Left lobe of liver (tissue), 2 donors: ENCODE data around the gene C1orf167. TPM values are rescaled to one million over a fixed set of nuclear protein-coding genes. Genes with fewer than 3 reads are reported as not detected.

Source experiments
- ATAC-seq: fragments of 200-7000 bp; cut with Tn5 transposase; one replicate; pipeline ENCODE4 v1.9.1; 2020; ENCODE audit warnings: mild to moderate bottlenecking, moderate library complexity
- DNase-seq: peaks from one replicate; pipeline ENCODE4 v3.0.0-alpha.2; 2020; ENCODE audit warnings: low spot score
- total RNA-seq: library from RNA; stranded (reverse); gene quantifications from one replicate; pipeline ENCODE4 v1.2.1, GENCODE V29; 2021
- donor health status: DM: no; HTN: no; CAD: no; lungs with moderate emphysema.
- donor health status: DM: no; HTN: yes; CAD: no.

C1orf167 gene
- total RNA-seq, 1 donor from 2014 or later: not detected

GRCh38 chr1:11797525-11798216 lies 35.7 kb downstream of the C1orf167 start:
- DNase-seq: peak; percentile 51
- ATAC-seq: peak; percentile 46

DNA sequence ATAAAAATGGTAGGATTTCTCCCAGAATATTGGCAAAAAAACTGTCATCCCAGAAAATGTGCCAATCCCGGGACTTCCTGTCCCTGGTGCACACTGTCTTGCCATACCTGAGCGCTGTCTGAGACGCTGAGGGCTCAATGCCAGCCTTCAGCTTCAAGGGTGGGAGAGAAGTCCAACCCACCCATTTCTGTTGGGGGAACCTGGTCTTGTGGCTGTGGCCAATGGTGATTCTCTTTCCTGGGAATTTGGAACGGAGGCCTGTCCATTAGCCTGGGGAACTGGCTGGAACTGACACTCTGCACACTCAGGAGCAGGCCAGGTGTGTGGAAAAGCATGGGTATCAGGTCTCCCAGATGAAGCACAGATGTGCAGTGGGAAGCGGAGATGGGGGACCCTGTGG lies 37.1 kb downstream of the C1orf167 start:
- DNase-seq (no peak), ATAC-seq (no peak)

DNA sequence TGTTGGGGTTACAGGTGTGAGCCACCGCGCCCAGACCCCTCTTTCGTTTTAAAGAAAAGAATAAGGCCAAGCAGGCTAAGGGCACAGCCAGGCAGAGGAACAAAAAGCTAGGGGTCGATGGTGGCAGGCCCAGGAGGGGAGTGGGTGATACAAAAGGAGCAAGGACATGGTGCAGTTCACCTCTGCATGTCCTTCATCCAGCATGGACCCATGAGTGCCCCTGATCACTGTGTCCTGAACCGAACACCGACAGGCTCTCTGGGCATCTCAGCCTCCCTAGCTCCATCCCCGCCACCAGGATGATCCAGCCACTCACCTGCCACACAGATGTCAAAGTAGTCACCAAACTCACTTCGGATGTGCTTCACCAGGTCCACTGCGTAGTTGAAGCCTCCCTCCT lies 37.9 kb downstream of the C1orf167 start:
- DNase-seq (no peak), ATAC-seq (no peak)

DNA sequence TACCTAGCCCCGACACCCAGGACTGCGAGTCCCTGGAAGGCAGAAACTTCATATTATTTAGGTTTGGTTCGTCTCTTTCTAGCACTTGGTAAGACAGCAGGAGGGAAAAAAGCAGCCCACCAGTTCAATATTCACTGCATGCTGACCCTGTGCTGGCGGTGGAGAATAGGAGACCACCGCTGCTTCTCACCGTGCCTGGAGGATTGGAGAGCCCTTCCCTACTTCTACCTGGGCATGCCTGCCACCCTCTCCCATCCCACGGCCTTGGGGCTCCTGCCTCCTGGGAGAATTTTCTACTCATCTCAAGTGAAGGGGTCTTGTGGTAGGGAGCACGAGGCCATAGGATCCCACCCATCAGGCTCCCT lies 38.4 kb downstream of the C1orf167 start:
- DNase-seq (no peak), ATAC-seq (no peak)

DNA sequence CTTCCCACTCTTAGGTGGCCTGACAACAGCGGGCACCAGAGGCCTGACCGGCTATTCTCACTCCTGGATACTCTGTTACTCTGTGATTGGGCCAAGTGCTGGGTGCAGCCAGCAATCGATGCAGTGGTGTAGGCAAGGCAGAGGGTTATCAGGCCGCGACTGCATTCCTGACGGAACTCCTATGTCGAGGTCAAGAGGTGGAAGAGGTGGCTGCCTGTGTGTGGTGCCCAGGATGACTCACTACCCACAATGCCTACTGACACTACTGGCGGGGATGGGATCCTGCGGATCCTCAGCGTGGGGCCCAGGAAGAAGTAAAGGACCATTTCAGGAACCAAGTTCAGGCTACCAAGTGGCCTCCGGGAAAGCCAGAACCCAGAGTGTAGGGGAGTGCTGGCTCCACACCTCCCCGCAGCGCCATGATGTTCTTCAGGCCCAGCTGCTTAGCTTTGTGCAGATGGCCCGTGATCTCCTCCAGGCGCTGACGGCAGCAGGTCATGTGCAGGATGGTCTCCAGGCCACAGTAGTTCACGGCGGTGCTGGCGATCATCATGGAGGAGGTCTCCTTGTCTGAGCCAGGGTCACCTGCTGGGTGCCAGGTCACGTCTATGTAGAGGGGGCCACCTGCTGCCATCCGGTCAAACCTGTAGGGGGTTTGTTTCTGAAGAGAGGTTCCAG lies 38.9 kb downstream of the C1orf167 start:
- ATAC-seq (peak; percentile 44), DNase-seq (peak; percentile 80)

DNA sequence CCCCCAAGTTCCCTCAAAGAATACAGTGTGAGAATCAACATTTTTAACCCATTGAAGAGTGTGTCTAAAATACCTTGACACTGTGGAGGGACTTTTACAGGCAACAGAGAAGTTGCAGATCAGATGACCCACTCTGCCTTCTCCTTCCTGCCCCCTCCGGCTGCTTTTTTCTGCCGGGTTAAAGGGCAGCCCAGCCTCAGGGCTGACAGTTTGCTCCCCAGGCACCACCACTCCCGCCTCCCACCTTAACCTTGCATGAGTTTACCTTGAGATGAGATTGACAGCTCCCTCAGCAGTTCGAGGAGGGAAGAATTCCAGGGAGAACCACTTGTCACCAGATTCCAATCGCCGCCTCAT lies 40.6 kb downstream of the C1orf167 start:
- ATAC-seq: no peak
- DNase-seq: no peak

DNA sequence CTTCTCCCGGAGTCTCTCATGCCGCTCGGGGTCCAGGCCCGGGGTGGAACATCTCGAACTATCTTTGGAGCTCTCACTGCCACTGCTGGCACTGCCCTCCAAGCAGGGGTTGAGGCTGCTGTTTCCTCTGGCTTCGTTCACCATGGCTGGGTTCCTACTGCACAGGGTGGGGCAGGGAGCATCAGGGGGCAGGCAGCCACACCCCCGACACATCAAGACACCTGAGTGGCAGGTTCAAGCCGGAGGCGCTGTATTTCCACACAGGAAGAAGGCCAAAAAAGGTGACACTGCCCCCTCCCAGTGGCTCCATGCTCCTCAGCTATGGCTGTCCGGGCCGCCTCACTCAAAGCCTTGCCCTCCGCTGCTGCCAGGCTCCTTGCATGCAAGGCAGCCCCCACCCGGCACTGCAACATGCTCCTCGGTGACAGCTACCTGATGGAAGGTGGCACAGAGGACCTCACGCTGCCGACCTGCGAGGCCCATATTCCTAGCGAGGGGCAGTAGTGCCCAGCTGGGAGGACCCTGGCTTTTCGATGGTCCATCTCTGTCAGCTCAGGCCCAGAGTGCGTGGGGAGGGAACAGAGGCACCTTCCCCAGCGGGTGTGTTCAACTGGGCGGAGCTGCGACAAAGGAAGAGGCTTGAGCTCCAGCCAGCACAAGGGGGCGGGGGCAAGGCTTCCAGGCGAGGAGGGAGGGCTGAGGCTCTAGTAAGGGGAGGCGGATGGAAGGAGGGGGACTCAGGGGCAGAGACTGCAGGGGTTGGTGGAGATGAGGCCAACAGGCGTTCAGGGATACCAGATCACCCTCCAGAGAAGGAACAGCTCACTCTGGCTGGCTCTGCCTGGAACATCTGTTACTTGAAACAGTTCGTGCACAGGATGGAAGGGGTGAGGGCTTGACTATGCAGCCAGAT lies 41.2 kb downstream of the C1orf167 start:
- ATAC-seq: peak; percentile 6
- peak; percentile 76 for DNase-seq

GRCh38 chr1:11803924-11804665 lies 42.1 kb downstream of the C1orf167 start:
- ATAC-seq (peak; percentile 44), DNase-seq (peak; percentile 77)

DNA sequence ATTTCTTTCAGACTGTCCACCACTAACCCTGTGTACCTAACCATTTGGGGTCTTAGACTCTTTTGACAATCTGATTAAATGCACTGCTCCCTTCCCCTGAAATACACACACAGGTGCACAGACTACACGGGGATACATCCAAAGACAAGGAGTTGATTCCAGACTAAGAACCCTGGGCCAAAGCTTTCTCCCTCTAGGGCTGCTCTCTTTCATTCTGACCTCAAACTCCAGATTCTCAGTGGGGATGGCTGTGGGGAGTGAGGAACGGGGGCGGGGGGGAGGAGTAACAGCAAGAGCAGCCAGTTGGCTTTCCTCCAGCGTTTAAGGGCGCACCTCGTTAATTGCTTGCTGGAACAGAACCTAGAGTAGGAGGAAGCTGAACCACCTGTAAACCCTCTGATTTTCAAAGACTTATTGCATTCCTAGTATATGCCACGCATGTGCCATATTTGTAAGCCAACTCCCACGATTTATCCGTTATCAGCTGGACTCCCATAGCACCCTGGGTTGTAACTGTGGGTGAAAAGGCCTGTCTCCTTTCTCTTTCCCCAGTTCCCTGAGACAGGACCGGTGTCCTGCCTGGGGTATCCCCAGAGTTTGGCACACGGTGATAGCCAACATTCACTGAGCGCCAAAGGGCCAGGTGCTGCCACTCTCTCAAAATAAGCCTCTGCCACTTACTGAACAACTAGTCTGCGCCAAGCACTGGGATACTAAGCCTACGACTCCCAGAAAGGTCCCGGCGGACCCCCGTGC lies 42.9 kb downstream of the C1orf167 start:
- DNase-seq: no peak
- ATAC-seq: no peak

DNA sequence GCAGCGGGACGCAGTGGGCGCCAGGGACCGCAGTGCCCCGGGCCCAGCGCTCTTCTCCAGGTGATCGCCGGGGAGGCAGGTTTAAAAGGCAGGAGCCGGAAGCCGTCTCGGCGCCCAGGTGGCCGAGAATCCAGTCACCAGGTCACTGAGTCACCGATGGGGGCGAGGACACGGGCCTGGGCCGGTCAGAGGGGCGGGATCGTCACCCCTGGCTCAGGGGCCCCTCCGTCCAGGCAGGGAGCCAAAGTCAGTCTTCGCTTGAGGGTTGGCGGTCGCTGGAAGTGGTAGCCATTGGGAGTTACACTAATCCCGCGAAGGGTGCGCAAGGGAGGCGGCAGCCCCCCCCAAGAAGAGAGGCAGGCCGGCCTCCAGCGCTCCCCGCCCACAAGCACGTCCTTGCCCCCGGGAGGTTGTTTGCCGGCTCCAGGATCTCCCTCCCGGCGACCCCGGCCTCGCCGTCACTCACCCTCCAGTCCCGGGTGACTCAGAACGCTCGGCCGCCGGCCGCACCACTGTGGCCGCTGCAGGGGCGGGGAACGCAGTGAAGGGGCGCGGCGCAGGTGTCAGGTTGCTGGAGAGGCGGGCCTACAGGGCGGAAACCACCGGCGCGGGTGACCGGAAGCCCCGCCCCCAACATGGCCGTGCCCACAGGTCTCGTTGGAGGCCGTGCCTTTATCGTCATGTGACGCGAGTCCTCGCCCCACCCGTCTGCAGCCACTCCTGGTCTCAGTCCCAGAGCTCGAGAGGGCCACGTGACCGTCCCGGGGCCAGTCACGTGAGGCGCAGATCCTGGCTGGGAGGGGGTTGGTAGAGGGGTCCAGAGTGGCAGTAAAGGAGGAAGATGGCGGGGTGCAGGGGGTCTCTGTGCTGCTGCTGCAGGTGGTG lies 43.7 kb downstream of the C1orf167 start, which contains the start of the genes CLCN6 and MTHFR:
Gene CLCN6, plus strand, starts transcription at position 770 of the 885 bp plus-strand sequence. Its CDS starts 72 bp downstream, at position 842.
Gene MTHFR, minus strand, starts transcription at position 543 of the 885 bp plus-strand sequence. CDS start 2,848 bp downstream, outside the sequence.
- peak; percentile 100 for DNase-seq
- peak; percentile 88 for ATAC-seq

GRCh38 chr1:11806307-11806936 lies 44.4 kb downstream of the C1orf167 start:
- ATAC-seq: peak; percentile 63
- no peak for DNase-seq

- no peak for DNase-seq
- ATAC-seq: no peak
Measured at GRCh38 chr1:11807133-11807532, 45.1 kb downstream of the C1orf167 start.

DNA sequence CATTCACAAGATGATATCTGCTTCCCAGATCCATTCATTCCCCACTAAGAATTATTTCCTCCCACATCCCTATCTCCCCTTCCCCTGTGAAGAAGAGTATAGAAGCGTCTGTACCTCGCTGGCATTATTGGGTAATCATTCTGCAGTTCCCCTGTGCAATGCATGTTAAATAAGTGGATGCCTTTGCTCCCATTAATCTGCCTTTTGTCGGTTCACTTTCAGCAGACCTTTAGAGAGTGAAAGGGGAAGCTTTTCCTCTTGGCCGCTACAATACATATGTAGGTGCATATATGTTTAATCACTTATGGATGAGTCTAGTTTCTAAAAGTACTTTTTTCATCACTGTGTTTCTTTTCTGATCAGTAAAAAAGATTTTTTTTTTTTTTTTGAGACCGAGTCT lies 51.0 kb downstream of the C1orf167 start:
- ATAC-seq: no peak

DNA sequence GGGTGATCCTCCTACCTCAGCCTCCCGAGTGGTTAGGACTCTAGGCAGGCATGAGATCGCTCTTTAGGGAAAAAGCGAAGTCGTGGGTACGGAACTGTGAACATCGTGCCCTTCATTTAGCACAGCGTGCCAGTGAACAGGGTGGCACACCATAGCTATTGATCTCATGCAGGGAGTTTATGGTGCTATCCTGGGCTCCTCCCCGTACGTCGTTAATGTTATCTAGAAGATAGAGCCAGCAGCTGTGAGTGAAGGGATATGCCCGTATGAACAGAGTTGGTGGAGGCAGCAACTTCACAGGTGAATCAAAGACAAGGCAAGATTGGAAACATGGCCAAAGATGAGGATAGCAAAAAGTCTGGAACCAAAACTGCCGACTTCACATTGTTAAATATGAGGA lies 55.2 kb downstream of the C1orf167 start:
- DNase-seq (no peak), ATAC-seq (no peak)

More for the DNA sequence above, 51.0 kb downstream of the C1orf167 start:
- no peak for DNase-seq

- DNase-seq: no peak
- ATAC-seq: no peak
Measured at GRCh38 chr1:11822091-11822490, 60.1 kb downstream of the C1orf167 start.

- no peak for DNase-seq
- ATAC-seq: no peak
Measured at GRCh38 chr1:11823366-11824137, 61.6 kb downstream of the C1orf167 start.

DNA sequence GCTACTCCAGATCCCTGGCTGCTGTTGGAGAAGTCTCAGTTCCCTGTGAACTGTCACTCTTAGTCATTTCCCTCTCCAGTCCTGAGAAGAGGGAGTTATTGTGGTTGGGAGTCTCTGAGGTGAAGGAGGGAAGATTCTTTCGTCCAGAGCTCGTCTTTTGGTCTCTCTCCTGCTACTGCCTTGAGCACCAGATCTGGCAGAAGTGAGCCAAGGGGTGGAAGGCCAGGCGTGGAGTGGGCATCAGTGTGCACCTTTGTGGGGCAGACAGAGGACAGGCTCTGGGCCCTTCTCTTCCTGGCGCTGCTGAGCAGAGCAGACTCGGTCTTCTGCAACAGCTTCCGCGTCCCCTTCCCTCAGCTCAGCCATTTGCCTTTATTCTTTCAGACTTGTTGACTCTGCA lies 63.1 kb downstream of the C1orf167 start:
- ATAC-seq (no peak), DNase-seq (no peak)

DNA sequence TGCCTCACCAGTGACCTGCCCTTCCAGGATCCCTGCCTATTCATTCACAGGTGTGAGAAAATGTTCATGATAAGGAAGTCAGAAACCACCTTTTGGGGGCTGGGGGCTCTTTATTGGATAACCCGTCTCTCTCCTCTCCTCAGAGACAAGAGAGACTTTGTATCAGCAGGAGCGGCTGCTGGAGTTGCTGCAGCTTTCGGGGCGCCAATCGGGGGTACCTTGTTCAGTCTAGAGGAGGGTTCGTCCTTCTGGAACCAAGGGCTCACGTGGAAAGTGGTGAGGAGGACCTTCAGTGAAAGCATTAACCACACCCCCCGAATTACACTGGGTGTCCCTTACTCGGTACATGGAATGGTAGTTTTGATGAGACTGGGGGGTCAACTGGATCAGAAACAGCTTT lies 65.0 kb downstream of the C1orf167 start:
- no peak for ATAC-seq

More for the DNA sequence above, 65.0 kb downstream of the C1orf167 start:
- no peak for DNase-seq
